EH (cell line): ENCODE measurements around the gene TLE7.

Experiments
- DNase-seq: peaks from one replicate; pipeline ENCODE4 v3.0.0-alpha.2; 2015; ENCODE audit warnings: low read depth

TLE7 gene

DNA sequence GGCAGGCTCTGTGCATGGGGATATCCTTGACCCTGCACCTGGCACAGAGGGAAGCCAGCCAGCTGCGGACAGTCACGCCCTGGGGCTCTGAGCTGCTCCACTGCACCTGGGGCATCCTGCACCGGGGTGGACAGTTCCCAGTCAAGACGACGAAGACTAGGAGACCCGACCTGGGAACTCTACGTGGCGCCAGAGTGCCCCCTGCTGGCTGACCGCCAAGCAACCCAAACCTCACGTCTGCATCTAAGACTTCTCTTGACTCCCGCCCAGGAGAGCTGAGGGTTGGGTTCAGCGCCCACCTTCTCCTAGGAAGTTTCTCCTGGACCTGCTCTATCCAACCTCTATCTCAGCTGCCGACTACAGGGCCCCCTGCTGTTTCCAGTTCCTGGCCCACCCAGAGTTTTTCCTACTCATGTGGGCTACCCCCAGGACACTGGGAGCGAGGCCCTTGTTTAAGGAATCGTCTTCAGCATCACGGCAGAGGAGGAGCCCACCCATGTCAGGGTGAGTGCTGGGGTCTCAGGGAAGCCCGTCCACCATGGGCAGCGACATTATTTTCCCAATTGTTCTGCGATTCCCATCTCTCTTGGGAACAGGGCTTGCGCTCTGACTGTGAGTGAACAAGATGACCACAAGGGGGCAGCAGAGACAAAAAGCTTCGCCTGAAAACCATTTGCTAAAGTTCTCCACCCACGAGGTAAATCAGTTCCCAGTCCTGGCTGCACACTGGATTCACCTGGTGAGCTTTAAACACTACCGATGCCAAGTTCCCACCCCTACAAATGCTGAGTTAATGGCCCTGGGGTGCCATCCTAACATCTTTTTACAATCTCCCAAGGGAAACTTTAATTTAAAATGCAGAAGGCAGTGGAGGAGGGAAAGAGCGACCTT is 29.3 kb downstream of the TLE7 start:
- peak; percentile 69 for DNase-seq

DNA sequence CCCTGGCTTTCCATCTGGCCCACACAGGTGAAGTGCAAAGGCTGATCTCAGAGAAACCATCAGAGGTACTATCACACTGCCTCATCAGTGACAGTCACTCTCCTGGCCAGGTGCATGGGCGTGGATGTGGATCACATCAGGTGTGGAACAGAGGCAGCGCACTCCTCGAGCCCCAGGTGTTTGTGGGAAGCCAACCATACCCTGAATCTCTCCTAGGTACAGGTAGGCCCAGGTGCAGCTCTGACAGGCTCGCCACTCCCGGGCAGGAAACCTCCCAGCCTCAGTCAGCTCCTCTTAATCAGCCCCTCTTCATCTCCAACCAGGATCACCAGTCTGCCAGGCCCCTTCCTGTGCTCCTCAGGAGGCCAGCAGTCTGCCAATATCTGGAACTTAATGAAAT is 31.7 kb downstream of the TLE7 start:
- no peak for DNase-seq

DNA sequence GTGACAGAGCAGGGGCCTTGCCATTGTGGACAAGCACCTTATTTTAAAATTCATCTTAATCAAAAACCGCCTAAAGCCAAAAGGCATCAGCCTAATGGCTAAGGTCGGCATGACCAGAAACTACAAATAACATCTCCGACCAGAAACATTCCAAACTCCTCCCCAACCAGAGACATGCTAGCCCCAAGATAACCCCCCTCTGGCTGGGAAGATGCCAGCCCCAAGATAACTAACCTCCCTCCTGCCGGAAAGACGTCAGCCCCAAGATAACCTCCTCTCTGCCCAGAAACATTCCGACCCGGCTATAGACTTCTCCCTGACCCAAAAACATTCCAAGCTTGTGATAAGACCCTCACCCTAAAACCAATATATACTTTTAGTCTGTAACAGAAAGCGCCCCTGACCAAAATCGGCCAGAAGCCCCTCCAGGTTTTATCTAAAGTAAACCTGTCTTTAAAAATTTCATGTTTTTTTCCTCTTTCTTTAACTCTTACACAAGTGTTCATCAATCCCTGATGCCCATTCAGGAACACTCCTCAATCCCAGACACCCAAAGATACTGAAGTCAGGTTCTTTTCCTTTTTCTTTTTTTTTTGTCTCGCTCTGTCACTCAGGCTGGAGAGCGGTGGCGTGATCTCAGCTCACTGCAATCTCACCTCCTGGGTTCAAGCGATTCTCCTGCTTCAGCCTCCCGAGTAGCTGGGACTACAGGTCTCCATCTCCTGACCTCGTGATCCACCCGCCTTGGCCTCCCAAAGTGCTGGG is 32.7 kb downstream of the TLE7 start:
- no peak for DNase-seq

DNA sequence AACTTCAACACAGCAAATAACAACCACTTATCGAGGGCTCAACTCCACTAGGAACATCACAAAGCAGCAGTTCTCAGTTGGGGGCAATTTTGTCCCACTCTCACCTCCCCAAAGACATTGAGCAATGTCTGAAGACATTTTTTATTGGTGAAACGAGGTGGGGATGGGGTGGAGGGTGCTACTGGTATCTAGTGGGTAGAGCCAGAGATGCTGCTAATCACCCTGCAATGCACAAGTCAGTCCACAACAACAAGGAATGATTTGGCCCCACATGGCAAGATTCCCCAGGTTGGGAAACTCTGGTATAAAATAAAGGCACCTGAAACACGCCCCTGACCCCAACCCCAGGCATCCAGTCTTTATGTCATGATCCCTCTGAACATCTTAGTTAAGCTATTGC is 33.3 kb downstream of the TLE7 start:
- no peak for DNase-seq

DNA sequence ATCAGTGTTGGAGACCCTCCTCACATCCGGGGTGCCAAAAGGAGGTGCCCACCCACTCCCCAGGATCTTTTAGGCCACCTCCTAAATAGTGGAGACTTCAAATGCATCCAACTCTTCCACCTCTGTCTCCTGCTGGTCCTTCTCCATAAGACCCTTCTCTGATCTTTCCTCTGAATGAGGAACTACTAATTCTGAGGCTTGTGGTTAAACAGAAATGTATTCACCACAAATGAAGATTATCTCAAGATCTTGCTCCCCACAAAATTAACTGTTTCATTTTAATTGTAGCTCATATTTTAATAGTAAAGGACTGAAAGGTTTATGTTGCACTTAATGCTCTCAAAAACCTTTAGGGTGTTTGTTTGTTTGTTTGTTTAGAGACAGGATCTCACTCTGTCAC is 34.1 kb downstream of the TLE7 start:
- no peak for DNase-seq

DNA sequence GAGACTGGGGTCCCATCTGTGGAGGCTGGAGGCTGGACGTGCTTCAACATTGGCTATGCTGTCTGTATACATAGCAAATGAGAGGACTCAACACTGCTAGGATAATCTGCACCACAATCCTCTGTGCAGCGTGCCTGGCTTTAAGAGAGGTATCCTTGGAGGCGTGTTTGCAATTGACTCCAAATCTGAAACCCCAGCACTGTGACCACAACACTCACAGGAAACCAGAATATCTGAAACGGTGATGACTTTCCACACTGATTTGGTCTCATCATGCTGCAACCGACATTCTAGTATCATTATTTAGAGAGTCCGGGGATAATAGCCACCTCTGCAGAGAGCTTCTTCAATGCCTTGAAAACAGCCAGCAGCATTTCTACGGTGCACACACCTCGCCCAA is 35.1 kb downstream of the TLE7 start:
- no peak for DNase-seq

DNA sequence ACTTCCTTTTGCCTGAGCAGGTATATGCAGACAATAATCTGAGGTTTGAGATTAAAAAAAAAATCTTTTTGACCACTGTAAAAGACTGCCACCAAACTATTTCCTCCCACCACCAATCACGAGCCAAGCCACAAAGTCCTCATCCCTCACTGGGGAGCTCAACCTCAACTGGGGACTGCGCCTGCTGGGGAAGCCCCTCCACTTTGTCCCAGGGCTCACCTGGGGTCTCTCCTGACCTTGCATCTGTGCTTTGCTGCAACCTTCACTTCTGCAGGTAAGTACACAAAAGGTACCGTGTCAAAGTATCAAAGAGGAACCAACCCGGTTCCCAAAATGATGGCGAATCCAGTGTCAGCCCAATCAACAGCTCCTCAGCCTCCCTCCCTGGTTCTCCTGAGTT is 35.5 kb downstream of the TLE7 start:
- no peak for DNase-seq

DNA sequence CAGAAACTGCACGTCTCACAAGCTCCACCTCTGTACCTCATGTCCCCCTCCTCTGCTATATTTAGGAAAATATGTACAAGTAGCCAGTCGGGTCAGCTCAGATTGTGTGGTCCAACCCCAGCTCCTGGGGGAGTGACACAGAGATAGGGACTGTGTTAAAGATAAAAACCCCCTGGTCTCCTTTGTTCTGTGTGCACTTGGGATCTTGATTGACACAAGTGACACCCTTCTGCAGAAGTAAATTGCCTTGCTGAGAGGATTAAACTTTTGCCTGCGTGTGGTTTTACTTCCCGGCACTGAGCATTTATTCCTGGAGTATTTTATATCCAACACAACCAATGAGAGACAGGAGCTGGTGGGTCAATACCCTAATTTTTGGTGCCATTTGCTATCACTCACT is 37.5 kb downstream of the TLE7 start:
- DNase-seq = no peak

DNA sequence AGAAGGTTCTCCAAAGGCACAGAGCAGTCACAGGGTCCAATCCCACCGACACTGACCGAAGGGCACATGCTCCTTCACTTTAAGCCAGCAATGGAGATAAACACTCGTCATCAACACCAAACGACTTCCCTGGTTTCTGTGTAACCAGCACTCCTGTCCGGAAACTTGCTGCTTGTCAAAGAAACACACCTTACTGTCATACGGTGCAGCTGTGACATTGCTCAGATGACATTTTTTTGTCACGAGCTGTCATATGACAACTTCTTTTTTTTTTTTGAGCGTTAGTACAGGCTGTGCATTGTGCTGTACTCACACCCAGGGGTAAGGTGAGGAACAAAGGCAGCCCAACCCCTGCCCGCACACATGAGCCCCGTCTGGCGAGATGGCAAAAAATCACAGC is 39.2 kb downstream of the TLE7 start:
- DNase-seq = no peak

DNA sequence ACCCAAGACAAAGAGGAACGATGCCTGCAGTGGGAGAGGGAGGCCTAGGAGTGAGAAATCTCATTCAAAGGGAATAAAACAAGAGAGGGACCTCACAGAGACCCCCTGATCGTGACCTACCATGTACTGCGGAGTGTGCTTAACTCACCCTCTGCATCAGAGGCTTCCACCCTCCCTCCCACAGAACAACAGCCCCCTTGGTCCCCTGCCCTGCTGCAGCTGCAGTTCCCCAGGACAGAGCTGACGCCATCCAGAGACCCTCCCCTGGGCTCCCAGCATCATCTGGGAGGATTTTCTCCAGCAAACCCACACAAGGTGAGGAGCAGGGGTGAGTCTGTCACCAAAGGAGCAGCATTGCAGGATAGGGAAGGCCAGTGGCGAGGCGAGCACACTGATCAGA is 39.8 kb downstream of the TLE7 start:
- no peak for DNase-seq

DNA sequence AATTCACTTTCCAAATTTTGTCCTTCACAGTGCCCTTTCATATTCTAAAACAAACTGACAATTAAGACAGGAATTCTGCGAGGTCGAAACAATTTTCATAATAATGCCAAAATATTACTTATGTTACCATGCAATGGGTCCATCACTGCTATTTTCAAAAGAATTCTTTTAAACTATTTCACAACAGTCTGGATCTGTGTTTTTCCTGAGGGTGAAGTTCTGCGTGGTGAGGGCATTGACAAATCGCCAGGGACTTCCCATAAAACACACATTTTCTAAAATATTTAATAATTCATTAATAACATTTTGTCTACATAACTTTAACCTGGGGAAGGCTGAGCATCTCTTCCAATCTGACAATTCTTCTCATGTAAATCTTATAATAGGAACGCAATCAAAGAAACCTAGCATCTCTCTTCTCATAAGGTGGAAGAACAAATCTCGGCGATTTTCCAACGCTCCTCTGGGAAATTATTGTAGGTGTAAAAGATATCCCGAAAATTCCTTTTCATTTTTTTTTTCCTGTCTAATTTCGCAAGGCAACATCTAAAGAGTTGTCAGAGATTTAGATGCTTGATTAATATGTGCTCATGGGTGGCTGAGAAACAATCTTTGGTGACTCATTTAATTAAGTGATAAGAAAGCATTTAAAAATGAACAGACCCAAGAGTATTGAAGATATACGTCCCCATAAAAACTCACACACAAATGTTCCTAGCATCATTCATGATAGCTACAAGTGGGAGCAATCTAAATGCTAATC is 41.9 kb downstream of the TLE7 start:
- DNase-seq = no peak

DNA sequence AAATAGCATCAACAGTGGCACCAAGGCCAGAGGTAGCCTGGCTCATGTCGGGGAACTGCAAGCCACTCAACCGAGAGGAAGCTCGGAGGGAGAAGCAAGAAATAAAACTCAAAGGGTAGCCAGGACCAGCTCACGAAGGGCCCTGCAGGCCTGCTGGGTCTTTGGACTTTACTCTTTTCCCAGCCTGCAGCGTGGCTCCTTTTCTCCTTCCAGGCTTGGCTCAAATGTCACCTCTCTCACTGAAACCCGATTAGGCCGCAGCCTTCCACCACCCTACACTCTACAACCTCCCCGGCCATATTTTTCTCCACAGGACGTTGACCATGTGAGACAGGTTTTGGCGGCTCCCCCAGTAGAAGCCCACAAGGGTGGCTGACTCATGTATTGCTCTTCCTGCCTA is 45.3 kb downstream of the TLE7 start:
- DNase-seq = no peak

DNA sequence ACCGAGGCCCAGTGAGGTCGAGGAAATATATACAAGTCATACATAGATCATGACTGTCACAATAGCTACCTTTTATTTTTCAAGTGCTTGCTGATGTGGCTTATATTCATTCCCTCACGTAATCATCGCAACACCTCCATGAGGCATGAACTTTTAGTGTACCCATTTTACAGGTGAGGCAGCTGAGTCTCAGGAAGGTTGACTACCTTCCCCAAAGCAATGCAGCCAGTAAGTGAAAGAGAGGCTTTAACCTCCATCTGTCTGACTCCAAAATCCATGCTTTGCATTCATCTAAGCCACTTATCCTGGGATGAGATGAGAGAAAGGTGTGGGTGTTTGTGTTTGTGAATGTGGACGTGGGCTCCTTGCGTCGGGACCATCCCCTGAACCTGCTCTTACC is 52.5 kb downstream of the TLE7 start:
- DNase-seq = no peak

DNA sequence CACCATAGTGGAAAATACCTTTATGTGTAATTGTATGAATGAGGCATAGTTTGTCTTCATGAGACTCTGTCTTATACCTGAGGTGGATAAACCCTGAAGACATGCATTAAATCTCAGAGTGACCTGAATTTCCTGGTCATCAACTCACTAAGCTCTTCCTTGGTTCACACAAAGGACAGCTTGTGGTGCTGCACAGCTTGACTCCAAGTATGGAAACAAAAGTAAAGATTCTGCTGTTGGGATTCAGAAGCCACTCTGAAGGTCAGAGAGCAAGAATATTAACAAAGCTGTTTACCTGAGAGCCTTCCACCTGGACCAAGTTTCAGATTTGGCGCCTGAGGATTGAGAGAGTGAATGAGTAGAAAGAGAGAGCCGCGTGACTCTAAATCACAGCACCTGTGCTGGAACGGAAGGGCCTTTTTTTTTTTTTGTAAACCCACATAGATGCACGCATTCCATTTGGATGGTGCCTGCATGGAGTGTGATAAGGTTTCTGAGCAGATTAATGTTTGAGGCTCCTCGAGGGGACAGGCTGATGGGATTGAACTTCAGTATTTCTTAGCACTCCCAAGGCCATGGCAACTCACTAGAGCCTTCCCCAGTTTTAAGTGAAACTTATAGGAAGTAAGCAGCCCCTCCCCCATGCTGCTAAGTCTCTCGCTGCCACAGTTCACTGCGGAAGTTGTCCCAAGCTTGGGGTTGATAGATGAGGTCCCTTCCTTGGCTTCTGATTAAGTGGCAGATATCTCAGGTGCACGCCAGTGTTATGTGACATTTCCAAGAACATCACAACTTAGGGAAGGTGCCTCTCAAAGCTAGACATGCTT is 54.6 kb downstream of the TLE7 start:
- DNase-seq = no peak

DNA sequence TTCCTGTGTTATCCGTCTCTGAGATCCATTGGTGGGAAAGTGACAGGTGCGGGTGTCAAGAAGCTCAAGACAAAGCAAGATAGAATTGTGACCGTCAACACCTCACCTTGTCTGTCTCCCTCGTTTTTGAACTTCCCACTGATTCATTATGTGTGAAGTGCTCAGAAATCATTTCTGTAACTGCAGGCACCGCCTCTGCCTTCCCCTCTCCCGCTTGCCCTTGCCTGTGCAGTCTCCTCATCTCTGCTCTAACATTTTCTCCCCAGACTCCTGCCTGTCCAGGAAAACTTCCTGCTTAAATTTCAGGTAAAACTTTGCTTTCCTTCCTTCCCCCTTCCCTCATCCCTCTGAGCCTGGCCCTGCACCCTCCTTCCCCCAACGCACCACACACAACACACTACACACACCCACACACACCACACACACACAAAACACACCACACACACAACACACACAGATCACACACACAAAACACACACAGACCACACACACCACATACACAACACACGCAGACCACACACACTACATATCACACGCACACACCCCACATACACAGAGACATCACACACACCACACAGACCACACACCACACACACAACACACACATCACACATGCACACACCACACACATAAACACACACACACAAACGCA is 57.7 kb downstream of the TLE7 start:
- DNase-seq = no peak

DNA sequence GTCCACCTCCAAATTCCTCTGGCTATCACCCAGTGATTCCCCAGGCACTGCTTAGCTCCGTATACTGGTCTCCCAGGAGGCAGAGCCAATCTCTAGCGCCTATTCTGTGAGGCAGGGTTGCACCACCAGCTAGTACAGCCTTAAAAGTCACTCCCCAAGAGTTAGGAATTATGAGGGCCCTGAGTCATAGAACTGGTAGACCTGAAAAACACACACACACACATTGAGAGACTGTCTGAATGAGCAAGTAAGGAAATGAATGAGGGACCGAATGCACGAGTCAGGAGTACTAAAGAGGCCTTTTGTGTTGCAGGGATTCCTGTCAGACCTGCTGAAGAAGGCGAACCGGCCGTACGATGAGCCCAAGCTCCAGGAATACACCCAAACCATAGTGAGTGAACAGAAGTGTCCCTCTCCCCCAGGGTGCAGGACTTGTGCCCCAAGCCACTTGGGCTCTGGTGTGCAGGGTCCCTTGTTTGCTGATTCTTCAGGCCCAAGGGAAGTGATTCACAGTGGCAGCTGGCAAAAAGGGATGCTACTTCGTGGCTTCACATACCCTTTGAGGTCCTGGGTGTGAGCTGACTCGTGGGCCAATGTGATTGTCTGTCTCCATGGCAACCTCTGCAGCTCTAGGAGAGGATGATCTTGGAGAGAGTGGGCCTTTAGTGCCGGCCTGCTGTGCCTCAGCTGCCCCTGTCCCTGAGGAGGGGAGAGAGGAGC is 58.6 kb downstream of the TLE7 start:
- peak; percentile 29 for DNase-seq

DNA sequence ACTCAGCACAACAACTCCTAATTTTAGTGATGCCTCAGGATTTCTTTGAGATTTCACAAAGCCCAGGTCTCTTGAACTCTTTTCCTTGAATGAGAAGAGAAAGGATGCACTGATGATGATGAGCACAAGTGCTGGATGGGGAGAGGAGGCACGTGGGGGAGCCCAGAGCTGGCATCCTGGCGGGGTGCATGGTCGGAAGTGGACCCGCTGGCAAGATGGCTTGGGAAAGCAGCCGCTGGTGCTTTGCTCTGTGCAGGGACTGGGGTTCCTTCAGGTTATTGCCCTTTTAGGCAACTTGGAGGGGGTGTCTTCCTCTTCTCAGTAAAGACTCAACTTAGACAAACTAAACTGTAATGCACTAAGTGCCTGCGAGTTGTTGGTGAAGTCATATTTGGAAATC is 61.0 kb downstream of the TLE7 start:
- no peak for DNase-seq
